ENCODE data around the gene WBP2.
"Not testable (repeated sequence)": the region's sequence is repeated elsewhere in the genome, so short reads cannot be mapped to it uniquely, and the experiment has no call there.

Gene WBP2

GRCh38 chr17:75869282-75870141, 14.4 kb upstream of the WBP2 start:
- DNase-seq (ENCODE audit: extremely low read depth in 1 of 2, low read depth in 1 of 2) = no peak

- not testable (repeated sequence) for DNase-seq (ENCODE audit: extremely low read depth in 1 of 2, low read depth in 1 of 2)
Observed at GRCh38 chr17:75868730-75869281, 13.7 kb upstream of the WBP2 start.

- DNase-seq (ENCODE audit: extremely low read depth in 1 of 2, low read depth in 1 of 2) = not testable (repeated sequence)
Observed at GRCh38 chr17:75865404-75866188, 10.5 kb upstream of the WBP2 start.

- DNase-seq (ENCODE audit: extremely low read depth in 1 of 2, low read depth in 1 of 2) = not testable (repeated sequence)
Observed at GRCh38 chr17:75864887-75865286, 9.8 kb upstream of the WBP2 start.

- no peak for DNase-seq (ENCODE audit: extremely low read depth in 1 of 2, low read depth in 1 of 2)
Observed at GRCh38 chr17:75864448-75864871, 9.3 kb upstream of the WBP2 start.

- no peak for DNase-seq (ENCODE audit: extremely low read depth in 1 of 2, low read depth in 1 of 2)
Observed at GRCh38 chr17:75861927-75862317, 6.8 kb upstream of the WBP2 start.

GRCh38 chr17:75859358-75859757, 4.2 kb upstream of the WBP2 start:
- not testable (repeated sequence) for DNase-seq (ENCODE audit: extremely low read depth in 1 of 2, low read depth in 1 of 2)

- DNase-seq (ENCODE audit: extremely low read depth in 1 of 2, low read depth in 1 of 2) = no peak
Observed at GRCh38 chr17:75856062-75856756, 1.1 kb upstream of the WBP2 start.

GRCh38 chr17:75854881-75855309, 240 bp downstream of the WBP2 start:
- no peak for DNase-seq (ENCODE audit: extremely low read depth in 1 of 2, low read depth in 1 of 2)

GRCh38 chr17:75854101-75854748, 910 bp downstream of the WBP2 start:
- DNase-seq (ENCODE audit: extremely low read depth in 1 of 2, low read depth in 1 of 2) = no peak

GRCh38 chr17:75853433-75853832, 1.7 kb downstream of the WBP2 start:
- no peak for DNase-seq (ENCODE audit: extremely low read depth in 1 of 2, low read depth in 1 of 2)

- DNase-seq (ENCODE audit: extremely low read depth in 1 of 2, low read depth in 1 of 2) = not testable (repeated sequence)
Observed at GRCh38 chr17:75851693-75851991, 3.5 kb downstream of the WBP2 start.

GRCh38 chr17:75850928-75851692, 4.0 kb downstream of the WBP2 start:
- DNase-seq (ENCODE audit: extremely low read depth in 1 of 2, low read depth in 1 of 2) = no peak

GRCh38 chr17:75849724-75850123, 5.4 kb downstream of the WBP2 start:
- no peak for DNase-seq (ENCODE audit: extremely low read depth in 1 of 2, low read depth in 1 of 2)

- DNase-seq (ENCODE audit: extremely low read depth in 1 of 2, low read depth in 1 of 2) = no peak
Observed at GRCh38 chr17:75849279-75849646, 5.9 kb downstream of the WBP2 start.

GRCh38 chr17:75848523-75849278, 6.4 kb downstream of the WBP2 start:
- DNase-seq (ENCODE audit: extremely low read depth in 1 of 2, low read depth in 1 of 2) = peak; percentile 42 to 72

- DNase-seq (ENCODE audit: extremely low read depth in 1 of 2, low read depth in 1 of 2) = no peak
Observed at GRCh38 chr17:75847614-75848522, 7.3 kb downstream of the WBP2 start.
